ENCODE measurements around the gene ADI1. TPM values are rescaled to one million over a fixed set of nuclear protein-coding genes. Genes with fewer than 3 reads are reported as not detected.
A peak's percentile ranks its signal among the peaks of the same experiment; 100 is the strongest.

ADI1 gene, protein sequence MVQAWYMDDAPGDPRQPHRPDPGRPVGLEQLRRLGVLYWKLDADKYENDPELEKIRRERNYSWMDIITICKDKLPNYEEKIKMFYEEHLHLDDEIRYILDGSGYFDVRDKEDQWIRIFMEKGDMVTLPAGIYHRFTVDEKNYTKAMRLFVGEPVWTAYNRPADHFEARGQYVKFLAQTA
- total RNA-seq (2012; rRNA removed) (43.2 and 49.7 TPM in 2 replicates), polyA plus RNA-seq (2012; rRNA removed) (40.7 and 46.0 TPM in 2 replicates), Bru-seq, nascent RNA (percentile 88 among the genes with signal in this experiment), BruChase-seq, experiment 1, labeled RNA remaining after a 6-hour chase (percentile 87 among the genes with signal in this experiment), BruChase-seq, experiment 2, labeled RNA remaining after a 2-hour chase (percentile 75 among the genes with signal in this experiment)
- 29.8 and 43.8 TPM in 2 replicates for polyA plus RNA-seq (2012; cell fraction: cytosol; rRNA removed)
- polyA plus RNA-seq (2012; cell fraction: nucleus; rRNA removed; ENCODE audit: low replicate concordance) = 17.0 and 52.0 TPM in 2 replicates
- long read RNA-seq, transcript ADI1-201 (4 exons, 2,391 nt) = major isoform, 155 of 163 reads
- long read RNA-seq, partial matches to known transcripts = 3 of 163 reads
- long read RNA-seq, other reads (novel, unspliced or antisense) = 5 of 163 reads

- Histone ChIP-seq H2BK120ac (ENCODE audit: low read depth, low read length) (peak within 1 kb of the TSS; percentile 26; the same call in 1 of the 2 replicates), H3K56ac (ENCODE audit: extremely low read depth, insufficient read depth, low read length) (peak within 1 kb of the TSS; percentile 78; the same call in 1 of the 2 replicates), H3K79me1 (ENCODE audit: low read depth in 1 of 2, low read length in 2 of 2) (peaks cover 26 to 34% of the 10 kb centered on the region in 2 experiments), H2AK9ac (replicated peaks; ENCODE audit: low read depth, low read length, poor library complexity) (peak within 1 kb of the TSS; percentile 82), H4K20me1 (ENCODE audit: insufficient read depth, low read length) (no peaks in the 10 kb centered on the region), H3K9ac (ENCODE audit: low read depth, low read length) (peak within 1 kb of the TSS; percentile 95), H2BK5ac (ENCODE audit: low read depth, low read length, poor library complexity, severe bottlenecking) (peak within 1 kb of the TSS; percentile 83), H3K23ac (ENCODE audit: low read depth, low read length) (peak within 1 kb of the TSS; percentile 78), H3K36me3 (ENCODE audit: control insufficient read depth, insufficient read depth, low read length) (peaks cover 2% of the 10 kb centered on the region; the same call in 1 of the 2 replicates), H3K9me3 (ENCODE audit: control insufficient read depth, insufficient read depth, low read length) (no peaks in the 10 kb centered on the region), H3K4me1 (ENCODE audit: control insufficient read depth, insufficient read depth, low read length) (peaks cover 11% of the 10 kb centered on the region), H2AK5ac (ENCODE audit: low read depth, low read length) (peak within 1 kb of the TSS; percentile 91; the same call in 1 of the 2 replicates), H3K27ac (ENCODE audit: insufficient read depth, low read length) (peak within 1 kb of the TSS; percentile 83), H3K27me3 (ENCODE audit: control insufficient read depth, insufficient read depth, low read length) (no peaks in the 10 kb centered on the region), H2BK20ac (ENCODE audit: low read depth, low read length) (no peak within 1 kb of the TSS), H4K91ac (ENCODE audit: insufficient read depth, low read depth, low read length) (peak within 1 kb of the TSS; percentile 80), H3K9me1 (ENCODE audit: insufficient read depth, low read length) (peaks cover 13% of the 10 kb centered on the region), H2BK15ac (ENCODE audit: low read depth, low read length) (no peak within 1 kb of the TSS), H4K5ac (ENCODE audit: low read depth, low read length) (peak within 1 kb of the TSS; percentile 53; the same call in 1 of the 2 replicates), H3K14ac (replicated peaks; ENCODE audit: low read depth, low read length) (peak within 1 kb of the TSS; percentile 95), H3K4me2 (ENCODE audit: low read depth, low read length) (peak within 1 kb of the TSS; percentile 98), H4K8ac (ENCODE audit: low read depth in 2 of 2, low read length in 2 of 2) (peak within 1 kb of the TSS; percentile 92 to 95; a peak in 3 of 4 replicates), H3K4ac (ENCODE audit: low read depth, low read length) (peak within 1 kb of the TSS; percentile 86), H3K18ac (ENCODE audit: low read depth, low read length) (peak within 1 kb of the TSS; percentile 73), H3K4me3 (ENCODE audit: insufficient read depth, low read depth, low read length) (peak within 1 kb of the TSS; percentile 79), H2AFZ (replicated peaks; ENCODE audit: low read length, poor library complexity) (peak within 1 kb of the TSS; percentile 95)
- DNase-seq = peak; percentile 65
- TF ChIP-seq MAFK (IDR thresholded peaks at IDR 0.05; ENCODE audit: low read depth, low read length) (peak; percentile 63; the same call in 1 of the 2 replicates), POLR2A (IDR thresholded peaks at IDR 0.05; ENCODE audit: low read depth, low read length) (peak; percentile 80), FOS (IDR thresholded peaks at IDR 0.05; ENCODE audit: low read depth, low read length) (no peak), MXI1 (IDR thresholded peaks at IDR 0.05; ENCODE audit: borderline replicate concordance, low read depth, low read length) (peak; percentile 52; the same call in 1 of the 2 replicates), ELK1 (IDR thresholded peaks at IDR 0.05; ENCODE audit: borderline replicate concordance, low read depth, low read length) (no peak), BHLHE40 (IDR thresholded peaks at IDR 0.05; ENCODE audit: low read depth, low read length) (peak; percentile 74)
- TF ChIP-seq, protein P1, sequence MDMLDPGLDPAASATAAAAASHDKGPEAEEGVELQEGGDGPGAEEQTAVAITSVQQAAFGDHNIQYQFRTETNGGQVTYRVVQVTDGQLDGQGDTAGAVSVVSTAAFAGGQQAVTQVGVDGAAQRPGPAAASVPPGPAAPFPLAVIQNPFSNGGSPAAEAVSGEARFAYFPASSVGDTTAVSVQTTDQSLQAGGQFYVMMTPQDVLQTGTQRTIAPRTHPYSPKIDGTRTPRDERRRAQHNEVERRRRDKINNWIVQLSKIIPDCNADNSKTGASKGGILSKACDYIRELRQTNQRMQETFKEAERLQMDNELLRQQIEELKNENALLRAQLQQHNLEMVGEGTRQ (IDR thresholded peaks at IDR 0.05; ENCODE audit: low read depth, low read length) = no peak; the same call in 1 of the 2 replicates
- peak; percentile 82 for ATAC-seq (ENCODE audit: low read depth)
- dilution Hi-C loops (cut with HindIII; ENCODE audit: low sequenced_read_pairs, unreplicated experiment) (no loop called here), intact Hi-C loops (cut with micrococcal nuclease) (no loop called here), in situ Hi-C loops (cut with MboI; ENCODE audit: low sequenced_read_pairs) (no loop called here)
- BruUV-seq (replicated peaks) = no TSS peak
- ChIA-PET POLR2A (ENCODE audit: unreplicated experiment) (interaction anchor here (0.6 kb wide), 2 partner anchors 17 to 1036 kb away, joined by 3 read pairs; no protein-coding TSS in a partner anchor), CTCF (interaction anchor here (0.9 kb wide), 1 partner anchor 82 kb away, joined by 3 read pairs; no protein-coding TSS in a partner anchor)
- 0% methylated on average over 33 of the region's 76 CpGs; no CpG with 5 or more reads in 1 of the 2 experiments for WGBS, 2 experiments (ENCODE audit: extremely low coverage in 2 of 2, insufficient read length in 1 of 2)
These were observed at the start of gene ADI1 for GRCh38 chr2:3519255-3520205. TSS of gene ADI1 (minus strand) at chr2:3519531. CDS start at chr2:3519487, 44 bp downstream.

Data from IMR-90 (cell line).